Measurements from ENCODE around the gene ATG7.

The ATG7 gene

GRCh38 chr3:11543948-11544387, 271.8 kb downstream of the ATG7 start:
- DNase-seq (ENCODE audit: low read depth), result no peak
- TF ChIP-seq CTCF (IDR thresholded peaks at IDR 0.05; ENCODE audit: low read depth, low read length, missing control alignments), result no peak
- H3K4me3 ChIP-seq (ENCODE audit: low read depth, low read length), result no peak overlapping the region

GRCh38 chr3:11544412-11545181, 272.4 kb downstream of the ATG7 start:
- TF ChIP-seq CTCF (IDR thresholded peaks at IDR 0.05; ENCODE audit: low read depth, low read length, missing control alignments), result no peak
- DNase-seq (ENCODE audit: low read depth), result no peak
- H3K4me3 ChIP-seq (ENCODE audit: low read depth, low read length), result no peak overlapping the region

GRCh38 chr3:11545186-11545851, 273.1 kb downstream of the ATG7 start:
- no peak for DNase-seq (ENCODE audit: low read depth)
- TF ChIP-seq CTCF (IDR thresholded peaks at IDR 0.05; ENCODE audit: low read depth, low read length, missing control alignments), result no peak
- no peak overlapping the region for H3K4me3 ChIP-seq (ENCODE audit: low read depth, low read length)

GRCh38 chr3:11546657-11547302, 274.6 kb downstream of the ATG7 start:
- no peak for DNase-seq (ENCODE audit: low read depth)
- no peak for TF ChIP-seq CTCF (IDR thresholded peaks at IDR 0.05; ENCODE audit: low read depth, low read length, missing control alignments)

GRCh38 chr3:11547498-11547897, 275.3 kb downstream of the ATG7 start:
- no peak overlapping the region for H3K4me3 ChIP-seq (ENCODE audit: low read depth, low read length)
- no peak for DNase-seq (ENCODE audit: low read depth)
- no peak for TF ChIP-seq CTCF (IDR thresholded peaks at IDR 0.05; ENCODE audit: low read depth, low read length, missing control alignments)

More at GRCh38 chr3:11546657-11547302, 274.6 kb downstream of the ATG7 start:
- no peak overlapping the region for H3K4me3 ChIP-seq (ENCODE audit: low read depth, low read length)

GRCh38 chr3:11548721-11549131, 276.5 kb downstream of the ATG7 start:
- no peak for DNase-seq (ENCODE audit: low read depth)
- H3K4me3 ChIP-seq (ENCODE audit: low read depth, low read length), result no peak overlapping the region
- no peak for TF ChIP-seq CTCF (IDR thresholded peaks at IDR 0.05; ENCODE audit: low read depth, low read length, missing control alignments)

Data from GM12864 (cell line).